HG03039 (cell line): ENCODE data around the gene NTSR1.

Experiments
- ATAC-seq: cut with Tn5 transposase; IDR thresholded peaks from one replicate; pipeline ENCODE4 v1.9.1; 2021; ENCODE audit warnings: mild to moderate bottlenecking, moderate library complexity; ENCODE audit not compliant: unreplicated experiment

The NTSR1 gene

DNA sequence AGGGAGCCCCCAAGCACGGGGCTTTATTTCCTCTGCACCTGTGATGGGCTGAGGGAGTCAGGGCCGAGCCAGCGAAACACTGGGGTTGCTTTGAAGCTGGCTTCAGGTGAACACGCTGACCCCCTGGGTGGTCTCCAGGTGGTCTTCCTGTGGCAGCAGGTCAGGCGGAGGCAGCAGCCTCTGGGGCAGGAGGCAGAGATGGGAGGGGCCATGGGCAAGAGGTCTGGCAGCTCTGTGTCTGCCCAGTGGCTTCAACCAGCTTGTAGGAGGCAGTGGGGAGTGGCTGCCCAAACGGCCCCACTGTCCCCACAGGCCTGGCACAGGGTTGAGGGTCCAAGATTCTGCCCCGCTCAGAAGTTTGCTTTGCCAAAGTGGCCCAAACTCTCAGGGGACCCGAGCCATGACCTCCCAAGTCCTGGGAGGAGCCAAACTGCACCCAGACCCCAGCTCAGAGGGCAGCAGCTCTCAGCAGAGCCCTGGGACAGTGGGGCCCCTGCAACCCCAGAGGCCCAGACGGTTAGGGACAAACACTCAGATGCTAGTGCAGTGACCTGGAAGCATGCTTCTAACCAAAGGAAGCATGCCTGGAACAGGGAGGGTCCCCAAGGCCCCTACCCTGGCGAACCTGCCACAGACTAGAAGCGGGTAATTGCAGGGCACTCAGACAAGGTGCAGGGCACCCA lies 15.3 kb downstream of the NTSR1 start:
- ATAC-seq, result no peak

DNA sequence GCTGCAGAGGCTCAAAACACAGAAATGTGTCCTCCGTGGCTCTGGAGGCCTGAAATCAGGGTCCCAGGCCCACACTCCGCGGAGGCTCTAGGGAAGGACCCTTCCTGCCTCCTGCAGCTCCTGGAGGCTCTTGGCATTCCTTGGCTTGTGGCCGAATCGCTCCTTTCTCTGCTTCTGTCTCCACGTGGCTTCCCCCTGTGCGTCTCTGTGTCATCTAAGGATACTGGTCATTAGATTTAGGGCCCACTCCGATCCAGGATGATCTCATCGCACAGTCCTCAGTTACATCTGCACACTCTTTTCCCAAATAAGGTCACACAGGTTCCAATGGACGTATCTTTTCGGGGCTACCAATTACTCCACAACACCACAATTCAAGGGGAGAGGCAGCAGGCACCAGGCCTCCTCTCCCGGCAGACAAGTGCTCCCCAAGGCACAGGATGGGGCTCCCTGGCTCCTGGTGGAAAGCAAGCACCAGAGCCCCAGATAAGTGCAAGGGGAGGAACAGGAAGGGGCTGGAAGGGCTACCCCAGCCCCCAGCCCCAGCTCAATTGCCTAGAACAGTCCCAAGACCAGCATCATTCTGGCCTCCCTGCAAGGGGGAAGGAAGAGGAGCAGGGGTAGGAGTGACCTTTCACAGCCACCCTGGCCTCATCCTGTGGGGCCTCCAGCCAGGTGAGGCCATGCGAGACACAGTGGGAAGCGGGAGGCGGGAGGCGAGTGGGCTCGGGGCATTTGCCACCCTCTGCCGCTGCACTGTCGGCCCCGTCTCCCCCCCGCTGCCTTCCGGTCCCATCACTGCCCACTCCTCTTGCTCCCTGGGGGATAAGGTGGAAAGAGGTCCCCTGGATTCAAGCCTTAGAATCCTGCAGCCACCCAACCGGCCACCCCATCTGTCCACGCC lies 16.3 kb downstream of the NTSR1 start:
- no peak for ATAC-seq

DNA sequence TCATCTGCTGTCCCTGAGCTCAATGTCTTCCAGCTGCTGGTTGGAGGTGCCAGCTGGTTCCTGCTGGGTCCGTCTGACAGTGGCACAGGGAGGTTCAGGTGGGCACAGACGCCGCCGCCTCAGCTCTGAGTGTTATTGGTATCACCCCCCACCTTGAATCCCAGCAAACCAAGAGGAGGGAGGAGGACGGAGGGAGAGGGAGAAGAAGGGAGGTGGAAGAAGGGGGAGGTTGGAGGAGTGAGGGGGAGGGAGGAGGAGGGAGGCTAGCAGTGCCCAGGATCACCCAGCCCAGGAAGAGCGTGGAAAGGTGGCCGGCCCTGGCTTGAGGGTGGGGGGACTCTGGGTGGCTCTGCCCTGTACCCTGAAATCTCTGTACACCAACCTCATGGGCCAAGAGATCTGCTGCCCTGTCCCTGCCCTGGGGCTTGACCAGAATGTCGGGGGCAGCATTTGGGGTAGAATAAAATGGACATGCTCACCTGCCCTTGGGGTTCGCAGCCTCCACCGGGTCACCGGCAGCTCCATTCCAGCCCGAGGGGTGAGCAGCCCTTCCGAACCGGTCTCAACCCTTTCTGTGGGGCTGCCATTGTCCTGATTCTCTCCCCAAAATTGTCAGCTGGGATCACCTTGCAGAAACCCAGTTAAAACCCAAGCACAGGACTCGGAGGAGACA lies 17.1 kb downstream of the NTSR1 start:
- no peak for ATAC-seq

DNA sequence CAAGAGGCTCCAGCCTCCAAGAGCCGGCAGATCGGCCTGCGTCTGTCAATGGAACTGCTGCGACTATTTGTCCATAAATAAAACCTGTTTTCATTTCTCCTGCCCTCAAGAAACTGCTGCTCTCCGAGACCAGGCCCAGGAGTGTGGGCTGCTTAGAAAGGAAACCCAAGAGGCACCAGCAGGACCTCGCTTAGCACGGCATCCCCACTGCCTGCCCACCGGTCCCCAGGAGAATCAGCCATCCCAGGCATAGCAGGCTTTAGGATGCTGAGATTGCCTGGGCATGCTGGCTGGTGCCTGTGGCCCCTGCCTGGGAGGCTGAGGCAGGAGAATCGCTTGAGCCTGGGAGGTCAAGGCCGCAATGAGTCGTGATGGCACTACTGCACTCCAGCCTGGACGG lies 17.6 kb downstream of the NTSR1 start:
- no peak for ATAC-seq

DNA sequence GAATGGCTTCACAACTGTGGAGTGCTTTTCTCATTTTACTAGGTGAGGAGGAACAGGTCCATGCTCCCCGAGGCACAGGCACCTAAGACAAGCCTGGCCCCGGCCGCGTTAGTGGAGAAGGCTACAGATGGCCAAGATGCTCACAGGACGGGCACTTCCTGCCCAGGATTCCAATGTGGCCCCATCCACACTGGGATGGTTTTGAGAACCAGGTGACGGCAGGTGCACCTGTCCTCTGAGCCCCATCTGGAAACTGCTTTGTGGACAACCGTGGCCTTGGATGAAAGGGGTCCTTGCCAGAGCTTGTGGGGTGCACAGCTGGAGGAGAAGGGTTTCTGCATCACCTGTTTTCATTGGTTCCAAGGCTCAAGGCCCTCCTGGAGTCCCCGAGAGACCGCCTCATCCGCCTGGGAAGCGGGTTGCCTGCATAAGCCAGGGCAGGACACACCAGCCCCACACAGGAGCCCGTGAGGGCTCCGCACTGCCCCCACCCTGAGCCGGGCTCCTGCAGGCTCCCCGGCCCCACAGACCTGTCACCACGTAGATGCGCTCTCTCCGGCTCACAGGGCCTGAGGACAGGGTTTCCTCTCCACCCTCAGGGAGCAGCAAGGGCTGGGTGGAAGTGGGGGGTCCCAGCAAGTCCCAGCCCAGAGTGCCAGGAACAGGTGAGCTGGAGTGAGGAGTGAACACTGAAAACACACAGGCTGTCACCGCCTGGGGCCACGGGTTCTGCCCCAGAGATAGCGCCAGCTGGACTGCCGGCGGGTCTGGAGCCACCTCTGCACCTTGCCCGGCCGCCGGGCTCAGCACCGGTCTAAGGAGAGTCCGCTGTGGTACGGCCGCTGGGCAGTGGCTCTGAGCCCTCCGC lies 18.3 kb downstream of the NTSR1 start:
- ATAC-seq, result no peak

DNA sequence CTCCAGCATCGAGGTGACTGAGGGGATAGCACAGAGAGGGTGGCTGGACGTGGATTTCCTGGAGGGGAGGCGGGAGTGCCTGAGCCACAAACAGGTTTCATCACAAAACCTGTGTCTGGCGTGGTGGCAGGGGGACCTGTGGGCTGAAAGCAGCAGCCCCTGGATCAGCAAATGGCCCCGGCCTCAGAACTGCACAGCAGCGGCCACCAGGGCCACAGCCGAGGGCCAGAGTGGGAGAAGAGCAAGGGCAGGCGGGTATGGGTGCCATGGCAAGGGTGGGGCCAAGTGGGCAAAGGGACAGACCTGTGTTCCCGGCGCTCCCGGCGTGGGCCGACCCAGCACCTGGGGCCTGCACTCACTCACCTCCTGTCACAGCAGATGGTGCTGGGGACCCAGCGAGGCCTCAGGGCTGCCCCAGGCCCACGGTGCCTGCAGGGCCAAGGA lies 19.0 kb downstream of the NTSR1 start:
- no peak for ATAC-seq

DNA sequence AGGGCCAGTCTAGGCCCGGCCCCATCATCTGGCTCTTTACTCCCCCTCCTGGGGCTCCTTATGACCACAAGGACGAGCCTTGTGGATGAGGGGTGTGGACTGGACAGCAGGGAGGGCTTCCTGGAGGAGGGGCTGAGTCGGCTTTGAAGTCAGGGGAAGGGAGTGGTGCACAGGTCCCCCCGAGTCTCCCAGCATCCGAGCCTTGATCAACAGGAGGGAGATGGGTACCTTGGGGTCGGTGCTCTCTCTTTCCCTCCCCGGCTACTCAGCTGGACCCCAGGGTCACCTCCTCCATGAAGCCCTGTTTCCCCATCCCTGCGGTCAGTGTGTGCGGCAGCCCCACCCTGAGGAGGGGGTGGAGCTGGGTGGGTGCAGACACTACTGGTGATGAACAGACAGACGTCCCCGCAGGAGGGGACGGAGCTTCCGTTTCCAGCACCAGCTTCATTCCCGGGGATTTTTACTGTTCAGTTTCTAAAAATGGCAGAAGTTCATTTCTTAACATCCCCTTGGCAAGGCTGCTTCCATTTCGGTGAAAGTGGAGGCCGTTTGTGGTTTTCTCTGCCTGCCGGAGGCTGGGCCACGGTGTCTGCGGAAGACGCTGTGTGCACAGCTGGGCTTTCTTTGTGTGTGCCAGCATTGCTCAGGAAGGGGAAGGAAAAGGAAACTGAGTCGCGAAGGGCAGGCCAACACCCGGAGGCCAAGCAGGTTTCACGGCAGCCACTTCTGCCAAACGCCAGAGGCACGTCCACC lies 19.6 kb downstream of the NTSR1 start:
- no peak for ATAC-seq

DNA sequence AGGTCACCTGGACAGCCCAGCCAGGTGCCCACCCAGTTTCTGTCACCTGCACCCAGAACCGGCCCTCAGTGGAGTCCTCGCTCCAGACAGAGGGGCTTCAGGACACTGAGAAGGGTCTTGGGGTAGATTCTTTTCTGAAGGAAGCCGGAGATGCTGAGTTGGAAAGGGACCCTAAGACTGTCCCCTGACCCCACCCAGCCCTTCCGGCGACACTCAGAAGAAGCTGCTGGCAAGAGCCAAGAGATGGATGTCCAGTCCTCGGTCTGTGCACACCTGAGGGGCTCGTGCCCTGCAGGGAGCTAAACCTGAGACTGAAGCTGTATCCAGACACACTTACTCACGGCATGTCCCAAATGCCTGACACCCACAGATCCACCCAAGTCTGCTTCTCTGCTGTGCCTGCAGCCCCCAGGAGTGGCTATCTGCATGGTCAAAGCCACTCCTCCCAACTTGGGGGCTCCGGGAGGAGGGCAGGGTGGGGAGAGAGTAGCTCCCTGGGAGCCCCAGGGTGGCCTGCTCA lies 20.2 kb downstream of the NTSR1 start:
- ATAC-seq, result no peak

DNA sequence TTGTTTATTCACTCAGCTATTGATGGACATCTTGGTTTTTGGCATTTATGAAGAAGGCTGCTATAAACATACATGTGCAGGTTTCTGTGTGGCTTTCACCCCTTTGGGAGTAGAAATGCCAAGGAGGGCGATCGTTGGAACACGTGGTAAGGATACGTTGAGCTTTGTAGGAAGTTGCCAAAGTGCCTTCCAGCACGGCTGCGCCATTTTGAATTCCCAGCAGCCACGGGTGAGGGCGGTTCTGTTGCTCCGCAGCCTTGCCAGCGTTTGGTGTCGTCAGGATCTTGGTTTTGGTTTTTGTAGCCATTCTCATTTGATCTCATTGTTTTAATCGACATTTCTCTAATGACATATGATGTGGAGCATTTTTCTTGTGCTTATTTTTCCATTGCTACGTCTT lies 21.8 kb downstream of the NTSR1 start:
- ATAC-seq, result no peak

DNA sequence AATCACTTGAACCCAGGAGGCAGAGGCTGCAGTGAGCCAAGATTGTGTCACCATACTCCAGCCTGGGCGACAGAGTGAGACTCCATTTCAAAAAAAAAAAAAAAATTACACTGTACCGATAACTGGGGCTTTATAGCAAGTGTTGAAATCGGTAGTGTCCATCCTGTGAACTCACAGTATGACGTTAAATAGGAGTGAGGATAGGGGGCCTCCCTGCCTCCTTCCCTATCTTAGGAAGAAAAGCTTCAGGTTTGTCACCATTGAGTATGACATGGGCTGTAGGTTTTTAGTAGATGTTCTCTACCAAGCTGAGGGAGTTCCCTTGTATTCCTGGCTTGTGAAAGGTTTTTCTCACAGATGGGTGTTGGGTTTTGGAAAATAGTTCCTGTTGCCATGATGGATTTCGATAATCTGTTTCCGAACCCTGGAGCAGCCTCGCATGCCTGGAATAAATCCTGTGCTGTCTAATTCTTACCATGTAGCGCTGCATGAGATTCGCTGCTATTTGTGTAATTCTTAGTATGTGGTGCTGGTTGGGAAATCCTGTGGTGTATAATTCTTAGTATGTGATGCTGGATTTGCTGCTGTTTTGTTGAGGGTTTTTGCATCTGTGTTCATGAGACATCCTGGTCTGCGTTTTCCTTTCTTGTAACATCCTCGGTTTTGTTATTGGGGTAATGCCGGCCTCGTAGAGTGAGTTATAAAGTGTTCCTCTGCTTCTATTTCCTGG lies 23.6 kb downstream of the NTSR1 start:
- no peak for ATAC-seq

DNA sequence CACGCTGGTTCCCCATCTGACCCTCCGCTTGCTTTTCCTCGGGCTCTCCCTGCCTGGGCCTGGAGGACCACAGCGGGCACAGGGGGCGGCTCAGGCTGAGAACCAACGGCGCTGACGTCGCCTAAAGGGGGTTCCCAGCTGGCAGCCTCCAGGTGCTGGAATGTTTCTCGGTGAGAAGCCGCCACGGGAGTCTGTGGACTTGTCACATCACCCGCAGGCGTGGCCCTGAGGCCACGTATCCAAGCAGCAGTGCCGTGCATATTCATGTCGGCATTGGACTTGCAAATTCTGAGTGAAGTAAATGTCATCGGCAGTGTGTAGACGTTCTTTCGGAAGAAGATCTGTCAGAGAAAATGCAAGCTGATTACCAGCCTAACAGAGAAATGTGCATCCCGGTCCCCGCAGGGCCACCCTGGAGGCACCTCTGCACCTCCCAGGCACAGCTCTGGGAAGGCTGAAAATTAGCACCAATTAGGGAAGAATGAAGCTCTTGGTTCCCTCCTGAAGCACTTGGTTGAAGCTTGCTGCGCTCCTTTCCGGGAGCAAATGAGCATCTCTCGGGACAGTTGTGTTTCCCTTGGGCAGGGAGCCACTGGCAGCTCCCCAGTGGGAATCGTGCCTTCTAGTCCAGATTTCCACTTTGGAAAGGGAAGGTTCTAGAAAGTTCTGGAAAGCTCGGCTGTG lies 24.3 kb downstream of the NTSR1 start:
- no peak for ATAC-seq

DNA sequence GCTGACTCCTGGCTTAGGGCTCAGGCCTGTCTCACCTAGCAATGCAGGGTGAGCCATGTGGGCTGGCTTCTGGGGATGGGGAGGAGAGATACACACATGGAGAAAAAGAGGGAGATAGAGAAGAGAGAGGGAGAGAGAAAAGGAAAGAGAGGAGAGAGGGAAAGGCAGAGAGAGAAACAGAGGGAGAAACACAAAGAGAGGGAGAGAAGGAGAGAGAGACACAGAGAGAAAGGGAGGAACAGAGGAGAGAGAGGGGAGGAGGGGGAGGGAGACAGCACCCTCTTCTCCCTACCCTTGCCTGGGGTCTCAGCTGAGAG lies 24.8 kb downstream of the NTSR1 start:
- no peak for ATAC-seq

DNA sequence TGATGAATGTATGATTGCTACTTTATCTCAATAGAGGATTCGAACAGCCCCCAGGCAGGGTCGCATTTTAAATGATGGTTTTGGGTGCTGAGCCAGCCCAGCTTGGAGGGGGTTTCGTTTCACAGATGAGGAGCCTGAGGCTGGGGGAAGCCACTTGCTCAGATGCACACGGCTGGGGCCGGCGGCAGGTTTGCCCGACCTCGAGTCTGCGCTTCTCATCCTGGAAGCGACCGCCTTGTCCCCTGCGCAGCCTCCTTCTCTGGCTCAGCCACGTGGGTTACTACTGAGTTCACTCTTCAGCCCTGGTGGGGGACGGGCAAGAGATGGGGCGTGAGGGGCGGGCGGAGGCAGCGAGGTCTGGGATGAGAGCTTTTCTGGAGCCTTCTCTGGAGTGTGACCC lies 25.3 kb downstream of the NTSR1 start:
- ATAC-seq, result no peak

DNA sequence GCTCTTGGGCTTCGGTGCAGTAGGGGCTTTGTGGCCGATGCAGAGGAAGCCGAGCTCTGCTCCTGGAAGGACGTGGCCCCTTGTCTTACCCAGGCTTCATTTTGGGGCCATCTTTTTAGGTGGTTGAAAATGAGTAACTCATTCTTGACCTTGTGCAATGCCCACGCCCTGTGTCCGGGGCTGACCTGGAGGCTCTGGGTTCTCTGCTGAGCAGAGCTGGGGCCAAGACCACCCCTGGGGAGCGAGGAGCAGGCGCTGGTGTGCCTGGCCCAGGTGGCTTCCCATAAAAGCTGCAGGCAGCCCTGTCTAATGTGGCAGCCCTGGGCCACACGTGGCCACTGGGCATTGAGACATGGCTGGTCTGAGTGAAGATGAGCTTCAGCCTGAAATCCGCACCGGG lies 25.7 kb downstream of the NTSR1 start:
- no peak for ATAC-seq

DNA sequence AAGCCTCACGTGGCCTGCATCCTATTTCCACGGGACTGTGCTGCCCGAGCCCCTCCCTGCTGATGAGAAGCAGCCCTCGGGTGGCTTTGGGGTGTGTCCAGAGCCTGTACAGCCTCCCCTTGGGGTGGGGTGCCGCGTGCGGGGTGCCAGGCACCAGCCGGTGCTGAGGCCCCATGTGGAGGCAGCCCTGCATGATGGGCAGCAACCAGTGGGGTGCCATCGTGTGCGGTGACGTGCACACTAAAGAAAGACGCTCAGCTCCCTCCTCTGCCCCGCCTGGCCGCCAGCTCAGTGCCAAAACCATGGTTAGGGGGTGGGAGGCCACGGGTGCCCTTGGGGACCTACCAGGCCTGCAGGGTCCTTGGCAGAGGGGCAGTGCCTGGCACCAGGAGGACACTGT lies 26.2 kb downstream of the NTSR1 start:
- no peak for ATAC-seq

DNA sequence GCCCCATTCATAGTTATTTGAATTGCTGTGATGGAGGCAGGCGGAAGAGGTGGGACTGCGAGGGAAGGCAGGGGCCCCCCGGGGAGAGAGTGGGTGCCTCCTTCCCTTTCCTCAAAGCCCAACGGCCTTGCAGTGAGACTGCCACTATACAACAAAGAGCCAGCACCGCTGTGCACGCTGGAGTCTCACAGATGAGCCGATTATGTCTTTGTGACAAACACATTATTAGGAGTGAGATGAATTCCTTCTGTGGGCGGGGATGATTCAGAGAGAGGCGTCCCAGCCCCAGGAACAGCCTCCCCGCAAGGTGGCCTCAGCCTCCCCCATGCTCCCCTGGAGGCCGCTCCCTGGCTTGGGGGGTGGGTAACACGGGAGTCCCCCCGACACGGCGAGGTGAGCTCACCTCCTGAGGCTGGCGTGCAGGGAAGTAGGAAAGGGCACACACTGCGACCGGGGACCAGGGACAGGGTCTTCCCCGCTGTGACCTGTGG lies 26.7 kb downstream of the NTSR1 start:
- no peak for ATAC-seq

DNA sequence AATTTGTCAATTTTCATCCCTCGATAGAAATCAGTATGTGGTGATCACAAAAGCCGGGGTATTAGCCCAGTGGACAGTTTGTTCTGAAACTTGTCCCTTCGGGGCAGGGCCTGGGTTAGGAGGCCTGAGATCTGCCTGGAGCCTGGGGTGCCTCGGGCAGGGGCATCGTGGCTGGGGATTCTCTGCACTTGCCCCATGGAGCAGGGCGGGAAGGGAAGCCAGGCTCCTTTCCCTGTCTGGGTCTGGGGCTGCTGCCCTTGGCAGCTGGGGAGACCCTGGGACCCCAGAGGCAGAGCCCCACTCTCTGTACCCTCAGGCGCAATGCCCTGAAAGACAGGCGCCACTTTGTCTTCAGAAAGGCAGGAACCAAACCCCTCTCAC lies 27.4 kb downstream of the NTSR1 start:
- no peak for ATAC-seq

DNA sequence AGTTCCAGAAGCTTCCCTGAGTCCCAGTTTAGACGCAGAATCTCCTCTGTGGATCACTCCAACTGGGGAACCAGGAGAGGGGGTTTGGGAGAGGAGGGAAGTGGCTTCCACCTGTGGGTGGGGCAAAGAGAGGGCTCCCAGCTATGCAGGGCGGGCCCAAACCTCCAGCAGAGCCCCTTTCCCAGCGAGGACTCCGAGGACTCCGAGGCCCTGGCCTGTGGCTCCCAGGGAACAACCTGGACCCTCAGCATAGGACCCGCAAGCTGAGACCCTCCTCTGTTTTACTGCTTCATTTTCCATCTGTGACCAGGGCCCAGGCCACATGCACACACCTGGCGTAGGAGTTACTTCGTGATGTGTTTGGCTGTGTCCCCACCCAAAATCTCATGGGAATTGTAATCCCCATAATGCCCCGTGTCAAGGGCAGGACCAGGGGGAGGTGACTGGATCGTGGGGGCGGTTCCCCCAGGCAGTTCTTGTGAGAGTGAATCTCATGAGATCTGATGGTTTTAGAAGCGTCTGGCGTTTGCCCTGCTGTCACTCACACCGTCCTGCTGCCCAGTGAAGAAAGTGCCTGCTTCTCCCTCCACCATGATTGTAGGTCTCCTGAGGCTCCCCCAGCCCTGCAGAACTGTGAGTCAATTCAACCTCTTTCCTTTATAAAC lies 27.9 kb downstream of the NTSR1 start:
- no peak for ATAC-seq
